Ishikawa (cell line): ENCODE data around the gene RTN4RL1.

Source experiments
- CEBPB ChIP-seq: IDR thresholded peaks from 2 replicates; pipeline ENCODE4 v1.6.1; 2012
- EGR1 ChIP-seq: IDR thresholded peaks from 2 replicates; pipeline ENCODE4 v1.6.1; 2012
- EP300 ChIP-seq: IDR thresholded peaks from 2 replicates; pipeline ENCODE4 v1.6.1; 2012; ENCODE audit warnings: borderline replicate concordance
- FOXM1 ChIP-seq: IDR thresholded peaks from 2 replicates; pipeline ENCODE4 v1.6.1; 2012; ENCODE audit warnings: low read depth, borderline replicate concordance
- MAX ChIP-seq: IDR thresholded peaks from 2 replicates; pipeline ENCODE4 v1.6.1; 2012
- NFIC ChIP-seq: IDR thresholded peaks from 2 replicates; pipeline ENCODE4 v1.6.1; 2012
- RAD21 ChIP-seq: IDR thresholded peaks from 2 replicates; pipeline ENCODE4 v1.6.1; 2012; ENCODE audit warnings: low read depth
- REST ChIP-seq: IDR thresholded peaks from 2 replicates; pipeline ENCODE4 v1.6.1; 2012; ENCODE audit warnings: low read depth, mild to moderate bottlenecking
- TEAD4 ChIP-seq: IDR thresholded peaks from 2 replicates; pipeline ENCODE4 v1.6.1; 2012
- USF1 ChIP-seq: IDR thresholded peaks from 2 replicates; pipeline ENCODE4 v1.6.1; 2012
- YY1 ChIP-seq: IDR thresholded peaks from 2 replicates; pipeline ENCODE4 v1.6.1; 2012; ENCODE audit warnings: low read depth

GRCh38 chr17:2013994-2014317 is 11.2 kb downstream of the RTN4RL1 start:
- TF ChIP-seq USF1 (no peak), EP300 (no peak), REST (no peak), YY1 (no peak), RAD21 (no peak), CEBPB (no peak), FOXM1 (no peak), EGR1 (no peak), MAX (no peak), NFIC (no peak), TEAD4 (no peak)
